Activated T-cell treated with anti-CD3 and anti-CD28 coated beads for 4 hours (primary cell): ENCODE results near the gene SLCO4C1.

Experiments
- DNase-seq: peaks from one replicate; pipeline ENCODE4 v3.0.0-alpha.2; 2020

Gene SLCO4C1

GRCh38 chr5:102270036-102270435, 26.0 kb downstream of the SLCO4C1 start:
- no peak for DNase-seq

GRCh38 chr5:102262688-102263087, 33.4 kb downstream of the SLCO4C1 start:
- DNase-seq = no peak

GRCh38 chr5:102249381-102249780, 46.7 kb downstream of the SLCO4C1 start:
- DNase-seq = no peak

- no peak for DNase-seq
Measured at GRCh38 chr5:102243213-102243612, 52.9 kb downstream of the SLCO4C1 start.

GRCh38 chr5:102241809-102242421, 54.2 kb downstream of the SLCO4C1 start:
- no peak for DNase-seq

GRCh38 chr5:102231693-102232619, 64.1 kb downstream of the SLCO4C1 start:
- no peak for DNase-seq

- no peak for DNase-seq
Measured at GRCh38 chr5:102229685-102230084, 66.4 kb downstream of the SLCO4C1 start.

GRCh38 chr5:102226321-102226720, 69.8 kb downstream of the SLCO4C1 start:
- DNase-seq = no peak

- DNase-seq = no peak
Measured at GRCh38 chr5:102223542-102224477, 72.3 kb downstream of the SLCO4C1 start.

- DNase-seq = no peak
Measured at GRCh38 chr5:102222772-102223171, 73.3 kb downstream of the SLCO4C1 start.

GRCh38 chr5:102221949-102222348, 74.1 kb downstream of the SLCO4C1 start:
- no peak for DNase-seq

GRCh38 chr5:102218159-102218558, 77.9 kb downstream of the SLCO4C1 start:
- no peak for DNase-seq

GRCh38 chr5:102216678-102217077, 79.4 kb downstream of the SLCO4C1 start:
- DNase-seq = no peak

GRCh38 chr5:102211165-102211564, 84.9 kb downstream of the SLCO4C1 start:
- no peak for DNase-seq

GRCh38 chr5:102200861-102201260, 95.2 kb downstream of the SLCO4C1 start:
- DNase-seq = no peak

GRCh38 chr5:102196481-102196880, 99.6 kb downstream of the SLCO4C1 start:
- no peak for DNase-seq
